Effector memory CD4-positive, alpha-beta T cell (primary cell): ENCODE results near the gene NAA50.

ENCODE experiments used
- DNase-seq, 3 donors: peaks; one replicate each; pipeline ENCODE4 v3.0.0-alpha.2; 2020
- H3K27ac ChIP-seq: 2 replicates; pipeline ENCODE4 v1.7.0; 2013; ENCODE audit warnings: mild to moderate bottlenecking, low read length, moderate library complexity; ENCODE audit not compliant: insufficient read depth, poor library complexity, severe bottlenecking
- H3K27me3 ChIP-seq: replicated peaks from 2 replicates; pipeline ENCODE4 v1.7.0; 2013; ENCODE audit warnings: mild to moderate bottlenecking, low read length; ENCODE audit not compliant: insufficient read depth, control insufficient read depth, poor library complexity, severe bottlenecking
- H3K36me3 ChIP-seq: 2 replicates; pipeline ENCODE4 v1.7.0; 2013; ENCODE audit warnings: mild to moderate bottlenecking, low read length, moderate library complexity; ENCODE audit not compliant: control insufficient read depth, insufficient read depth
- H3K4me1 ChIP-seq: 2 replicates; pipeline ENCODE4 v1.7.0; 2013; ENCODE audit warnings: low read length, mild to moderate bottlenecking; ENCODE audit not compliant: control insufficient read depth, insufficient read depth, poor library complexity, severe bottlenecking
- H3K4me3 ChIP-seq: 2 replicates; pipeline ENCODE4 v1.7.0; 2013; ENCODE audit warnings: low read length, low read depth, mild to moderate bottlenecking; ENCODE audit not compliant: insufficient read depth, poor library complexity, severe bottlenecking
- H3K9me3 ChIP-seq: 2 replicates; pipeline ENCODE4 v1.7.0; 2013; ENCODE audit warnings: mild to moderate bottlenecking, low read length, moderate library complexity; ENCODE audit not compliant: control insufficient read depth

NAA50 gene

DNA sequence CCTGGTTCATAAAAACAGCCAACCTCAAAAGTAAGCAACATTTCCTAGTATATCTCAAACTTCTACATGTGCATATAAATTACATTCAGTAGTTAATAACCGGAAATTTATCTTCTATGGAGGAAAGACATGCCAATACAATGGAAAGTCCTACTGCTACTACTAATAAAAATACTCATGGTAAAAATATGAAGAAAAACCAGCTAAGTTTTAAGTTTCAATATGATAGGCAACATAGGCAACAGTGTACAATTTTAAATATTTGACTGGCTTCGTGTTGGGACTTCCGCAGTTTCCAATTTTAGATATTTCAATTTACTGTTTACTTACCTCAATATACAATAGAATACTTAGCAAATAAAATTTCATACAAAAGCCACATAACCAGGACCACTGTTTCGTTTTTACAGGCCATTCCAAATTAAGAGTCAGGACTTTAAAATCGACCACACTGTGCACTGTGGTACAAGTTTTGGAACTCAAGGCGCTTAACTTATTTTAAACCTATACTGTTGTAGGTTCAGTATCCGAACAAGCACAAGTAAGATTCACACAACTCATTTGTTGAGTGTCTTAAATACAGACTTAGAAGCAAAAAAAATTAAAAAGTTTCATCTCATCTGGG, 2.9 kb downstream of the NAA50 start:
- Histone ChIP-seq H3K27me3 (no peaks in the 10 kb centered on the region), H3K9me3 (no peaks in the 10 kb centered on the region), H3K27ac (no peak overlapping the region), H3K4me1 (peaks cover 23% of the 10 kb centered on the region), H3K4me3 (no peak overlapping the region), H3K36me3 (no peaks in the 10 kb centered on the region)
- no peak for DNase-seq

DNA sequence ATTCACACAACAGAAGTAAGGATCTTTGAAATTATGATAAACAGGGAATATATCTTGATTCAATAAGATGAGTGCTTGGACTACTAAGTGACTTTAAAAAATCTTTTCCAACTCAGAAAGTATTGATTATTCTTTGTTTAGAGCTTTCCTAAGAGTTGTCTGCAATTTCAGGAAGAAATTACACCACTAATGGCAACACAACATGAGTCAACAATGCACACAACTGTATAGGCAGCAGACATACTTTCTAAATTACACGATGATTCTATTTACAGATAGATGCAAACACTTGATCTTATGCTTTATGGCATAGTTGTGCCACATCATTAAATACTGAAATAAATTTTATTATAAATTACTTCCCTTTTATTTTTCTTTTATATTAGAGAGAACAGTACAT, 4.4 kb downstream of the NAA50 start:
- H3K9me3 ChIP-seq, result no peaks in the 10 kb centered on the region
- H3K27me3 ChIP-seq, result no peaks in the 10 kb centered on the region
- no peak overlapping the region for H3K4me3 ChIP-seq
- H3K4me1 ChIP-seq, result peaks cover 12% of the 10 kb centered on the region
- no peak overlapping the region for H3K27ac ChIP-seq
- no peaks in the 10 kb centered on the region for H3K36me3 ChIP-seq
- no peak for DNase-seq

DNA sequence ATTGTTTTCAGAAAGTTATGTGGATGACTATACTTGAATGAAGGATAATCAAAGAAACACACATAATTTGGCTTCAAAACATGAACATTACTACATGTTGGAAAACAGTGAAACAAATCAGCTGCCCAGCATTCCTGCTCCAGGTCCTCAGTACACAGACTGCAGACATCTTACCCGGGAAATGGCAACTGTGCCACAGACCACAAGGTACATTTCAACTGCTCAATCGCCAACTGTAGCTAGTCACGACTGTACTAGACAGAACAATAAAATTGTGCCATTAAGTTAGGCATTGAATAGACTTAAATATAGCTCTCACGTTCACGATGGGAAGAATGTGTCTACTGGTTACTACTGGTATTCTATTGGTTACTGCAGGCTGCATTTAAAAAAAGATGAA, 5.0 kb downstream of the NAA50 start:
- DNase-seq, result no peak
- no peaks in the 10 kb centered on the region for H3K27me3 ChIP-seq
- H3K36me3 ChIP-seq, result no peaks in the 10 kb centered on the region
- no peaks in the 10 kb centered on the region for H3K9me3 ChIP-seq
- H3K4me3 ChIP-seq, result no peak overlapping the region
- no peak overlapping the region for H3K27ac ChIP-seq
- H3K4me1 ChIP-seq, result peaks cover 12% of the 10 kb centered on the region

DNA sequence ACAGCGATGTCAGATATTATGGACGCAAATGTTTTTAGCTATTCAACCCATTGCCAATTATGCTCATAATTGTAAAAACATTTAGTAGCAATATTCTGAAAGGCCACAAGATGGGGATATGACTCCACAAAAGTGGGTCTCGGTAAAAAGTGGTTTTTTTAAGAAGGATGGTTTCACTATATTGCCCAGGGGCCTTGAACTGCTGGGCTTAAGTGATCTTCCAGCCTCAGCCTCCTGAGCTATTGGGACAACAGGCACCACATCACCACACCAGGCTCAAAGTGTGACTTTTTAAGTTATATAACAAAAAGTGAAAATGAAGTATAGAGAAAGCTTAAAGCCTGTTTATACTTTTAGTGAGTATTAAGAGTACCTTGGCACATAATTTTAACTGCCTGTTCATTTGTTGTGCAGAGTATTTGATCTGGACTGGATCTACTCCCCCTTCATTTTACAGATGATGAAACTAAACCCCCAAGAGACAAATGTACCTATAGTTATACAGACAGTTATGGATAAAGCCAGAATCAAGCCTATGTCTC, 9.4 kb downstream of the NAA50 start:
- no peaks in the 10 kb centered on the region for H3K9me3 ChIP-seq
- H3K4me1 ChIP-seq, result no peaks in the 10 kb centered on the region
- no peaks in the 10 kb centered on the region for H3K27me3 ChIP-seq
- no peak overlapping the region for H3K4me3 ChIP-seq
- H3K27ac ChIP-seq, result no peak overlapping the region
- no peaks in the 10 kb centered on the region for H3K36me3 ChIP-seq
- peak in 1 of 3 donors; percentile 18 for DNase-seq

DNA sequence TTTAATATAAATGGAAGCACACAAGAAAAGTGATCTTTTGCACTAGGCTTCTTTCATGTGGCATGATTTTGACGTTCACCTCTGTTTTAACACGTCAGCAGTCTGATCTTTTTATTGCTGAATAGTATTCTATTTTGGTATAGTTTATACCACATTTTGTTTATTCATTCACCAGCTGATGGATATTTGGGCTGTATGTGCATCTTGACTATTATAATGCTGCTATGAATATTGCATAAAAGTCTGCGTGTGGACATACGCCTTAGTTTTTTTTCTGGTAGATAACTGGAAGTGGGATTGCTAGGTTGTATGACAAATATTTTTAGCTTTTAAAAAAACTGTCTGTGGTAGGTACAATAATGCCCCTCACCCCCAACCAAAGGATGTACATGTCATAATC, 14.4 kb downstream of the NAA50 start:
- no peak for DNase-seq
- Histone ChIP-seq H3K4me1 (no peaks in the 10 kb centered on the region), H3K36me3 (no peaks in the 10 kb centered on the region), H3K27me3 (no peaks in the 10 kb centered on the region), H3K27ac (no peak overlapping the region), H3K9me3 (no peaks in the 10 kb centered on the region), H3K4me3 (no peak overlapping the region)

DNA sequence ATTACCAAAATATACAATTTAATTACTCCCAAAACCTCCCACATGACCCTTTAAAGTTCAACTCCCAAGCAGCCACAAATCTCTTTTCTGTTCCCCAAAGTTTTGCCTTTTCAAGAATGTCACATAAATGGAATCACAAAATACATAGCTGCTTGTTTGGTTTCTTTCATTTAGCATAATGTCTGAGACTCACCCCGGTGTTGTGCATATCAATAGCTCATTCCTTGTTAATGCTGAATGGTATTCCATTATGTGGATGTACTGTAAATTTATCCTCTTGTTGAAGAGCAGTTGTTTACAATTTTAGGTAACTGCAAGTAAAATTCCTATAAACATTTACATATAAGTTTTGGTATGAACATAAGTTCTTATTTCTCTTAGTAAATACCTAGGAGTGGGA, 15.5 kb downstream of the NAA50 start:
- H3K36me3 ChIP-seq, result no peaks in the 10 kb centered on the region
- H3K9me3 ChIP-seq, result no peaks in the 10 kb centered on the region
- H3K27ac ChIP-seq, result no peak overlapping the region
- no peaks in the 10 kb centered on the region for H3K4me1 ChIP-seq
- no peak for DNase-seq
- no peaks in the 10 kb centered on the region for H3K27me3 ChIP-seq
- no peak overlapping the region for H3K4me3 ChIP-seq

DNA sequence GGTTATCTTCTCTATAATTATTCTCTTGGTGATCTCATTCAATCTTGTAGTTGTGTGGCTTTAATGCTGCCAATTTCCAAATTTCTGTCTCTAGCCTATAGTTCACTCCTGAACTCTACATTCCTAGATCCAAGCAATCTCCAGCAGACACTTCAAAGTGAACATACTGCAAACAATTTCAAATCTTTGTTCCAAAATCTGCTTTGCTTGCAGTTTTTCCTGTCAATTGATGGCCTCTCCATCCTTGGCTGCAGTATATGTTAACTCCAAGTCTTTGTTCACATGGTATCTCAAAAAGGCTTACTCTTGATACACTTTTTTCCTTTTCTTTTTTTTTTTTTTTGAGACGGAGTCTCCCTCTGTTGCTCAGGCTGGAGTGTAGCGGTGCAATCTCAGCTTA, 17.4 kb downstream of the NAA50 start:
- Histone ChIP-seq H3K4me1 (no peaks in the 10 kb centered on the region), H3K27ac (no peak overlapping the region), H3K9me3 (no peaks in the 10 kb centered on the region), H3K4me3 (no peak overlapping the region), H3K27me3 (no peaks in the 10 kb centered on the region), H3K36me3 (no peaks in the 10 kb centered on the region)
- DNase-seq, result no peak

DNA sequence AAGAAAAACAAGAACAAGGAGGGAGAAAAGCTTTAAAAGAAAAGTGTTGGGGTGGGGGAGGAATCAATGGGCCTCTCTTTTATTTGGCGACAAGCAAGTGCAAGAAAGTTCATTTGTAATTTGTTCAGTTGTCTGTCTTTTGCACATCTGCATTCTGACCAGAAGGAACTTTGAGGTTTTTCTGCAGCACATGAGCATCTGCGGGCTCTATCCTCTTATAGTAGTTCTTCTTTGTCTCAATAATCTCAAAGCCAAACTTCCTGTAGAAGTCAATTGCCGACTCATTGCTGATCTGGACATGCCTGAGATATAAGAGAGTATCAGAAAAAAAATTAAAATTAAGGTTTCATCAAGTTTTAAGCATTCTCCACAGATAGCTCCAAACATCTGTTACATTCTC, 24.4 kb downstream of the NAA50 start:
- no peaks in the 10 kb centered on the region for H3K27me3 ChIP-seq
- H3K4me1 ChIP-seq, result no peaks in the 10 kb centered on the region
- H3K27ac ChIP-seq, result no peak overlapping the region
- H3K4me3 ChIP-seq, result no peak overlapping the region
- H3K36me3 ChIP-seq, result peaks cover 31% of the 10 kb centered on the region
- no peaks in the 10 kb centered on the region for H3K9me3 ChIP-seq
- no peak for DNase-seq

DNA sequence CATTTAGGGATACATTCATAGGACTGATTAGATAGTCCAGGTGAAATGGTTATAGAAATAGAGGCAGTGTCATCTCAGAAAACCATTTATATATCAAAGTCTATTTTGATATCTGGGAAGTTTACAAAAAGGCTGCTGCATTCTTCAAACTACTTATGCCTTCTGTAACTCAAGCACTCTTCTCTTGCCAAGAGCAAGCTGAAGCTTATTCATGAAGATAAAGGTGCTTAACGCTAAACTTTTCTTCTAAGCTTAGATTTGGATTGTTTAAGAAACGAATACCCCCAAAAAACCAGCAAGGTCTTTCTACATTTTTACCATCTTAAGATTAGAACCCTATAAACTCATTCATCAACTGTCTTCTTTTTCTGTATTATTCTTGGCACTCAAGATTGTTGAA, 26.3 kb downstream of the NAA50 start:
- Histone ChIP-seq H3K27me3 (no peaks in the 10 kb centered on the region), H3K27ac (no peak overlapping the region), H3K4me3 (no peak overlapping the region), H3K36me3 (peaks cover 31% of the 10 kb centered on the region), H3K4me1 (no peaks in the 10 kb centered on the region), H3K9me3 (no peaks in the 10 kb centered on the region)
- no peak for DNase-seq

DNA sequence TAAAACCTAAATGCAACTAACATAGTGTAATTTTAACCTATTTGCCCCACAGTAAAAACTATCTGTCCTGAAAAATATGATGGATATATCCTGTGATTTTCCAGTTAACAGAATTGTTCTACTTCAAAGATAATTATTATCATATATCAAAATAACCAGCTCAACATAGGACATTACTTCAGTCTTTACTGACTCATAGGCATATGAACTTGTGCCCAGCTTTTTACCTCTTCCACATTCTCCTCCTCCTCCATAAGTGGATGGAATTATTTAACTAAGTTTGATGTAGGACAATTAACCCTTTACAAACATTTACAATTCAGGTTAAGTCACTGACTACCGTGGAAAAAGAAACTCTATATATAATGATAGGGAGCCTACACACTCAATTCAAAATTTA, 26.8 kb downstream of the NAA50 start:
- no peak overlapping the region for H3K4me3 ChIP-seq
- H3K27ac ChIP-seq, result no peak overlapping the region
- H3K4me1 ChIP-seq, result no peaks in the 10 kb centered on the region
- no peaks in the 10 kb centered on the region for H3K27me3 ChIP-seq
- H3K36me3 ChIP-seq, result peaks cover 31% of the 10 kb centered on the region
- no peak for DNase-seq
- no peaks in the 10 kb centered on the region for H3K9me3 ChIP-seq
